ENCODE data around the gene LAMA3.

Gene LAMA3

GRCh38 chr18:23822590-23823385 is 133.5 kb downstream of the LAMA3 start:
- Histone ChIP-seq H3K9me3 (ENCODE audit: insufficient read depth, low read length) (no peaks in the 10 kb centered on the region), H3K4me3 (ENCODE audit: insufficient read length, low read depth) (no peak overlapping the region), H3K27me3 (ENCODE audit: insufficient read depth, insufficient read length) (no peaks in the 10 kb centered on the region), H3K4me1 (ENCODE audit: insufficient read depth, insufficient read length) (no peaks in the 10 kb centered on the region), H3K36me3 (ENCODE audit: insufficient read depth, insufficient read length, low read length) (no peaks in the 10 kb centered on the region), H3K9ac (ENCODE audit: insufficient read length, low read depth) (no peak overlapping the region)
- no peak for DNase-seq (ENCODE audit: low read depth, low spot score)
- TF ChIP-seq YY1 (IDR thresholded peaks at IDR 0.05; ENCODE audit: insufficient read depth, insufficient read length) (no peak), ZNF274 (IDR thresholded peaks at IDR 0.05; ENCODE audit: low read depth, low read length) (no peak), SUZ12 (IDR thresholded peaks at IDR 0.05; ENCODE audit: extremely low read depth, insufficient read depth, insufficient read length) (no peak)

- no peaks in the 10 kb centered on the region for H3K36me3 ChIP-seq (ENCODE audit: insufficient read depth, insufficient read length, low read length)
- no peaks in the 10 kb centered on the region for H3K4me1 ChIP-seq (ENCODE audit: insufficient read depth, insufficient read length)
- H3K9me3 ChIP-seq (ENCODE audit: insufficient read depth, low read length): no peaks in the 10 kb centered on the region
- DNase-seq (ENCODE audit: low read depth, low spot score): no peak
- H3K4me3 ChIP-seq (ENCODE audit: insufficient read length, low read depth): no peak overlapping the region
- no peaks in the 10 kb centered on the region for H3K27me3 ChIP-seq (ENCODE audit: insufficient read depth, insufficient read length)
- no peak overlapping the region for H3K9ac ChIP-seq (ENCODE audit: insufficient read length, low read depth)
- no peak for TF ChIP-seq SUZ12 (IDR thresholded peaks at IDR 0.05; ENCODE audit: extremely low read depth, insufficient read depth, insufficient read length)
- TF ChIP-seq ZNF274 (IDR thresholded peaks at IDR 0.05; ENCODE audit: low read depth, low read length): no peak
- no peak for TF ChIP-seq YY1 (IDR thresholded peaks at IDR 0.05; ENCODE audit: insufficient read depth, insufficient read length)
Observed at GRCh38 chr18:23824240-23824639, 135.0 kb downstream of the LAMA3 start.

DNA sequence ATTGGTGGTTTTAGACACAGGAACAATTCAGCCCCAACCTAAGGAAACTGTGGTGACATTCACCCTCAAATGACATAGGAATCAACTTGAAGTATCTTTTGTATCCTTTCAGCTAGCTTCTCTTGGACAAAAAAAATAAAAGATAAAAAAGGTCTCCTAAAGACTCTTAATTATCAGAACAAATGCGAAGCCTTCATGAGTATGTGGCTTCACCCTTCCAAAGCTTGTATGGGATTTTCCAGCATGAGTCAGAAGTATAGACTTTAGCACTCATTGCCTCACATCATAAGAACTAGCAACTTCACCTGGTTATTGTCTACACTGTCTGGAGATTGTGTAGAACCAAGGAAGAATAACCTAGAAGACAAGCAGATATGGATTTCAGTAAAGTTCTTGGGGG is 135.4 kb downstream of the LAMA3 start:
- Histone ChIP-seq H3K4me1 (ENCODE audit: insufficient read depth, insufficient read length) (no peaks in the 10 kb centered on the region), H3K27me3 (ENCODE audit: insufficient read depth, insufficient read length) (no peaks in the 10 kb centered on the region), H3K9me3 (ENCODE audit: insufficient read depth, low read length) (no peaks in the 10 kb centered on the region), H3K4me3 (ENCODE audit: insufficient read length, low read depth) (no peak overlapping the region), H3K9ac (ENCODE audit: insufficient read length, low read depth) (no peak overlapping the region), H3K36me3 (ENCODE audit: insufficient read depth, insufficient read length, low read length) (no peaks in the 10 kb centered on the region)
- no peak for DNase-seq (ENCODE audit: low read depth, low spot score)
- no peak for TF ChIP-seq SUZ12 (IDR thresholded peaks at IDR 0.05; ENCODE audit: extremely low read depth, insufficient read depth, insufficient read length)
- TF ChIP-seq ZNF274 (IDR thresholded peaks at IDR 0.05; ENCODE audit: low read depth, low read length): no peak
- no peak for TF ChIP-seq YY1 (IDR thresholded peaks at IDR 0.05; ENCODE audit: insufficient read depth, insufficient read length)

DNA sequence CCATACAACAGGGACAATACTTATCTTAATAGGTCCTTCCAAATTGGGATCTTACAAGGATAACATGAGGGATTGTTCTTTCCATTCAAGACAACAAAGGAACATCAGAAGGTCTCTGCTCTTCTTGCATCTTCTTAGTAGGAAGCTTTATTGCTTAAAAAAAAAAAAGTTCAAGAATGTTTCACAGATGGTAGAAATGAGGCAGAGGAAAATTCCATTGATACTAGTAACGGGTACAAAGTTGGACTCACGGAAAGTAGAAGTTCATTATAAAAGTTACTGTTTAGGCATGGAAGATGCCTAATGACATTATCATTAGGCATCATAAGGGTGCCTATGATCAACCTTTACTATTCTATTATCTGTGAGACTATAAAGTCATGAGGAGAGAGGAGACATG is 136.2 kb downstream of the LAMA3 start:
- no peaks in the 10 kb centered on the region for H3K27me3 ChIP-seq (ENCODE audit: insufficient read depth, insufficient read length)
- TF ChIP-seq SUZ12 (IDR thresholded peaks at IDR 0.05; ENCODE audit: extremely low read depth, insufficient read depth, insufficient read length) (no peak), YY1 (IDR thresholded peaks at IDR 0.05; ENCODE audit: insufficient read depth, insufficient read length) (no peak), ZNF274 (IDR thresholded peaks at IDR 0.05; ENCODE audit: low read depth, low read length) (no peak)
- no peak for DNase-seq (ENCODE audit: low read depth, low spot score)
- H3K4me1 ChIP-seq (ENCODE audit: insufficient read depth, insufficient read length): no peaks in the 10 kb centered on the region
- no peak overlapping the region for H3K9ac ChIP-seq (ENCODE audit: insufficient read length, low read depth)
- H3K4me3 ChIP-seq (ENCODE audit: insufficient read length, low read depth): no peak overlapping the region
- no peaks in the 10 kb centered on the region for H3K9me3 ChIP-seq (ENCODE audit: insufficient read depth, low read length)
- H3K36me3 ChIP-seq (ENCODE audit: insufficient read depth, insufficient read length, low read length): no peaks in the 10 kb centered on the region

GRCh38 chr18:23825978-23826405 is 136.7 kb downstream of the LAMA3 start:
- no peaks in the 10 kb centered on the region for H3K36me3 ChIP-seq (ENCODE audit: insufficient read depth, insufficient read length, low read length)
- no peak for DNase-seq (ENCODE audit: low read depth, low spot score)

GRCh38 chr18:23826850-23827620 is 137.8 kb downstream of the LAMA3 start:
- H3K9me3 ChIP-seq (ENCODE audit: insufficient read depth, low read length): no peaks in the 10 kb centered on the region
- H3K4me3 ChIP-seq (ENCODE audit: insufficient read length, low read depth): no peak overlapping the region
- no peaks in the 10 kb centered on the region for H3K27me3 ChIP-seq (ENCODE audit: insufficient read depth, insufficient read length)
- no peaks in the 10 kb centered on the region for H3K36me3 ChIP-seq (ENCODE audit: insufficient read depth, insufficient read length, low read length)
- H3K4me1 ChIP-seq (ENCODE audit: insufficient read depth, insufficient read length): no peaks in the 10 kb centered on the region
- no peak overlapping the region for H3K9ac ChIP-seq (ENCODE audit: insufficient read length, low read depth)
- DNase-seq (ENCODE audit: low read depth, low spot score): no peak
- no peak for TF ChIP-seq YY1 (IDR thresholded peaks at IDR 0.05; ENCODE audit: insufficient read depth, insufficient read length)
- no peak for TF ChIP-seq ZNF274 (IDR thresholded peaks at IDR 0.05; ENCODE audit: low read depth, low read length)
- no peak for TF ChIP-seq SUZ12 (IDR thresholded peaks at IDR 0.05; ENCODE audit: extremely low read depth, insufficient read depth, insufficient read length)

More at GRCh38 chr18:23825978-23826405, 136.7 kb downstream of the LAMA3 start:
- Histone ChIP-seq H3K27me3 (ENCODE audit: insufficient read depth, insufficient read length) (no peaks in the 10 kb centered on the region), H3K9ac (ENCODE audit: insufficient read length, low read depth) (no peak overlapping the region), H3K9me3 (ENCODE audit: insufficient read depth, low read length) (no peaks in the 10 kb centered on the region), H3K4me3 (ENCODE audit: insufficient read length, low read depth) (no peak overlapping the region), H3K4me1 (ENCODE audit: insufficient read depth, insufficient read length) (no peaks in the 10 kb centered on the region)
- TF ChIP-seq YY1 (IDR thresholded peaks at IDR 0.05; ENCODE audit: insufficient read depth, insufficient read length): no peak
- no peak for TF ChIP-seq SUZ12 (IDR thresholded peaks at IDR 0.05; ENCODE audit: extremely low read depth, insufficient read depth, insufficient read length)
- no peak for TF ChIP-seq ZNF274 (IDR thresholded peaks at IDR 0.05; ENCODE audit: low read depth, low read length)

GRCh38 chr18:23827681-23828080 is 138.4 kb downstream of the LAMA3 start:
- no peak overlapping the region for H3K9ac ChIP-seq (ENCODE audit: insufficient read length, low read depth)
- no peaks in the 10 kb centered on the region for H3K4me1 ChIP-seq (ENCODE audit: insufficient read depth, insufficient read length)
- H3K9me3 ChIP-seq (ENCODE audit: insufficient read depth, low read length): no peaks in the 10 kb centered on the region
- no peak overlapping the region for H3K4me3 ChIP-seq (ENCODE audit: insufficient read length, low read depth)
- no peak for TF ChIP-seq ZNF274 (IDR thresholded peaks at IDR 0.05; ENCODE audit: low read depth, low read length)
- TF ChIP-seq YY1 (IDR thresholded peaks at IDR 0.05; ENCODE audit: insufficient read depth, insufficient read length): no peak
- TF ChIP-seq SUZ12 (IDR thresholded peaks at IDR 0.05; ENCODE audit: extremely low read depth, insufficient read depth, insufficient read length): no peak
- H3K27me3 ChIP-seq (ENCODE audit: insufficient read depth, insufficient read length): no peaks in the 10 kb centered on the region
- no peaks in the 10 kb centered on the region for H3K36me3 ChIP-seq (ENCODE audit: insufficient read depth, insufficient read length, low read length)
- no peak for DNase-seq (ENCODE audit: low read depth, low spot score)
